Liver (tissue), 9 donors: Measurements from ENCODE around the gene CAB39. TPM values are rescaled to one million over a fixed set of nuclear protein-coding genes. Genes with fewer than 3 reads are reported as not detected.

Source experiments
- DNase-seq: peaks from one replicate; pipeline ENCODE4 v3.0.0-alpha.2; 2017; ENCODE audit warnings: low spot score
- H3K27ac ChIP-seq, 2 donors: one replicate each; pipeline ENCODE4 v1.7.0; 2013; ENCODE audit warnings: inconsistent platforms in 2 of 2, low read length in 2 of 2, control low read depth in 1 of 2, low read depth in 1 of 2, mild to moderate bottlenecking in 1 of 2
- H3K27me3 ChIP-seq, 4 donors: one replicate each; pipeline versions ENCODE4 v1.6.1 to v1.7.0; 2013; ENCODE audit warnings: low read length in 3 of 4, inconsistent platforms in 1 of 4, mild to moderate bottlenecking in 1 of 4, moderate library complexity in 1 of 4; ENCODE audit not compliant: control insufficient read depth in 4 of 4, insufficient read depth in 4 of 4
- H3K36me3 ChIP-seq, 4 donors: one replicate each; pipeline versions ENCODE4 v1.6.1 to v1.7.0; 2013; ENCODE audit warnings: low read length in 3 of 4, mild to moderate bottlenecking in 3 of 4, low read depth in 1 of 4, moderate library complexity in 1 of 4; ENCODE audit not compliant: control insufficient read depth in 4 of 4, insufficient read depth in 3 of 4
- H3K4me1 ChIP-seq, 4 donors: one replicate each; pipeline versions ENCODE4 v1.6.1 to v1.7.0; 2013; ENCODE audit warnings: low read length in 3 of 4, mild to moderate bottlenecking in 3 of 4, moderate library complexity in 1 of 4; ENCODE audit not compliant: control insufficient read depth in 4 of 4, insufficient read depth in 4 of 4
- H3K4me3 ChIP-seq, 3 donors: one replicate each; pipeline versions ENCODE4 v1.6.1 to v1.7.0; 2013; ENCODE audit warnings: low read length in 3 of 3, control low read depth in 1 of 3, low read depth in 1 of 3, mild to moderate bottlenecking in 1 of 3
- H3K9ac ChIP-seq, 2 donors: one replicate each; pipeline ENCODE4 v1.7.0; 2013; ENCODE audit warnings: low read length in 2 of 2, mild to moderate bottlenecking in 2 of 2, moderate library complexity in 2 of 2, control low read depth in 1 of 2, low read depth in 1 of 2
- H3K9me3 ChIP-seq, 4 donors: one replicate each; pipeline versions ENCODE4 v1.6.1 to v1.7.0; 2013; ENCODE audit warnings: low read length in 3 of 4; ENCODE audit not compliant: control insufficient read depth in 4 of 4
- ATF3 ChIP-seq: IDR thresholded peaks from 2 replicates; pipeline ENCODE4 v1.6.1; 2016; ENCODE audit warnings: antibody characterized with exemption
- CTCF ChIP-seq: fragments of 150-350 bp; IDR thresholded peaks from 2 replicates; pipeline ENCODE4 v1.5.1; 2017; ENCODE audit warnings: improper control_type of control experiment, low read depth, low read length; ENCODE audit not compliant: missing input control
- EGR1 ChIP-seq, 2 donors: IDR thresholded peaks; 2 replicates each; pipeline ENCODE4 v1.6.1; 2016 to 2018; ENCODE audit warnings: antibody characterized with exemption in 2 of 2, low read depth in 2 of 2
- FOXA1 ChIP-seq: IDR thresholded peaks from 2 replicates; pipeline ENCODE4 v1.6.1; 2016; ENCODE audit warnings: antibody characterized with exemption
- FOXA2 ChIP-seq: IDR thresholded peaks from 2 replicates; pipeline ENCODE4 v1.6.1; 2016; ENCODE audit warnings: antibody characterized with exemption
- GABPA ChIP-seq, 2 donors: IDR thresholded peaks in 1 of 2; conservative IDR thresholded peaks in 1 of 2; 2 replicates each; pipeline ENCODE4 v1.6.1; 2016; ENCODE audit warnings: antibody characterized with exemption in 2 of 2, mild to moderate bottlenecking in 1 of 2, moderate library complexity in 1 of 2
- HNF4A ChIP-seq, 2 donors: conservative IDR thresholded peaks; 2 replicates each; pipeline ENCODE4 v1.6.1; 2016; ENCODE audit warnings: antibody characterized with exemption in 2 of 2, mild to moderate bottlenecking in 2 of 2
- HNF4G ChIP-seq: IDR thresholded peaks from 2 replicates; pipeline ENCODE4 v1.6.1; 2016; ENCODE audit warnings: antibody characterized with exemption
- JUND ChIP-seq, 2 donors: IDR thresholded peaks; 2 replicates each; pipeline ENCODE4 v1.6.1; 2016; ENCODE audit warnings: antibody characterized with exemption in 2 of 2
- MAX ChIP-seq: IDR thresholded peaks from 2 replicates; pipeline ENCODE4 v1.6.1; 2016; ENCODE audit warnings: antibody characterized with exemption
- NR2F2 ChIP-seq: IDR thresholded peaks from 2 replicates; pipeline ENCODE4 v1.6.1; 2016; ENCODE audit warnings: antibody characterized with exemption
- RAD21 ChIP-seq, 2 donors: IDR thresholded peaks; 2 replicates each; pipeline ENCODE4 v1.6.1; 2016; ENCODE audit warnings: antibody characterized with exemption in 2 of 2, mild to moderate bottlenecking in 2 of 2
- REST ChIP-seq: IDR thresholded peaks from 2 replicates; pipeline ENCODE4 v1.6.1; 2016; ENCODE audit warnings: antibody characterized with exemption, mild to moderate bottlenecking
- RXRA ChIP-seq, 2 donors: IDR thresholded peaks; 2 replicates each; pipeline ENCODE4 v1.6.1; 2017 to 2018; ENCODE audit warnings: antibody characterized with exemption in 2 of 2, mild to moderate bottlenecking in 1 of 2
- SP1 ChIP-seq: IDR thresholded peaks from 2 replicates; pipeline ENCODE4 v1.6.1; 2018; ENCODE audit warnings: antibody characterized with exemption, mild to moderate bottlenecking
- TAF1 ChIP-seq: conservative IDR thresholded peaks from 2 replicates; pipeline ENCODE4 v1.6.1; 2016; ENCODE audit warnings: antibody characterized with exemption, mild to moderate bottlenecking
- YY1 ChIP-seq: IDR thresholded peaks from 2 replicates; pipeline ENCODE4 v1.6.1; 2016; ENCODE audit warnings: antibody characterized with exemption, mild to moderate bottlenecking
- ZBTB33 ChIP-seq: IDR thresholded peaks from 2 replicates; pipeline ENCODE4 v1.6.1; 2016; ENCODE audit warnings: antibody characterized with exemption
- WGBS: extraction: QIAGEN DNeasy Blood & Tissue Kit; methylation state at CpG from one replicate; pipeline ENCODE4 v1.1.7; 2013; 5-methylcytosine and 5-hydroxymethylcytosine counted together
- polyA plus RNA-seq, 2 donors: library from polyadenylated mRNA; stranded (reverse) in 1 of 2; unstranded in 1 of 2; fragments of 200-250 nt in 1 of 2; fragments of >200 nt in 1 of 2; fragmentation: Nextera tagmentation in 1 of 2; extraction: Ambion mirVana in 1 of 2; gene quantifications; one replicate each; pipeline versions ENCODE4 v1.2.1 to v1.2.3, GENCODE V29; 2013 to 2015
- total RNA-seq, 2 donors: library from RNA; depleted of rRNA; stranded (reverse); fragments of >200 nt; gene quantifications; one replicate each; pipeline ENCODE4 v1.2.3, GENCODE V29; 2014
- donor health status: healthy.
- donor health status: healthy.
- donor health status: healthy.
- donor health status: healthy.
- donor health status: healthy.

CAB39 gene
- total and polyA plus RNA-seq, 4 donors, result 9.2 to 39.8 (median 26.5) TPM

- no peak for DNase-seq
- 69% methylated on average over 7 of the region's 7 CpGs for WGBS
- no peaks in the 10 kb centered on the region for H3K36me3 ChIP-seq
Measured at GRCh38 chr2:230708204-230708603, 4.4 kb upstream of the CAB39 start.

More at GRCh38 chr2:230708204-230708603, 4.4 kb upstream of the CAB39 start:
- no peak for TF ChIP-seq HNF4G
- TF ChIP-seq SP1, result no peak
- TF ChIP-seq GABPA (IDR thresholded peaks at IDR 0.05 in 1 of 2, conservative IDR thresholded peaks at IDR 0.05 in 1 of 2), result no peak
- TF ChIP-seq JUND (IDR thresholded peaks at IDR 0.05), result no peak
- no peak for TF ChIP-seq CTCF
- no peak for TF ChIP-seq TAF1
- TF ChIP-seq FOXA1, result no peak
- no peak for TF ChIP-seq NR2F2
- TF ChIP-seq ATF3, result no peak
- no peak for TF ChIP-seq ZBTB33
- no peak for TF ChIP-seq EGR1 (IDR thresholded peaks at IDR 0.05; ENCODE audit: low read depth in 2 of 2)
- TF ChIP-seq MAX, result no peak
- TF ChIP-seq REST, result no peak
- TF ChIP-seq FOXA2, result no peak
- no peak for TF ChIP-seq RAD21 (IDR thresholded peaks at IDR 0.05)
- TF ChIP-seq YY1, result no peak
- no peak for TF ChIP-seq RXRA (IDR thresholded peaks at IDR 0.05)
- no peak for TF ChIP-seq HNF4A (conservative IDR thresholded peaks at IDR 0.05)
- Histone ChIP-seq H3K27ac (no peak overlapping the region), H3K9me3 (no peaks in the 10 kb centered on the region), H3K4me3 (no peak overlapping the region), H3K27me3 (no peaks in the 10 kb centered on the region), H3K9ac (no peak overlapping the region), H3K4me1 (peaks cover 0 to 5% (median 3%) of the 10 kb centered on the region in 4 donors)
